Measurements from ENCODE around the gene MAD1L1.
"Not testable (repeated sequence)": the region's sequence is repeated elsewhere in the genome, so short reads cannot be mapped to it uniquely, and the experiment has no call there.

MAD1L1 gene

GRCh38 chr7:2080477-2080876 lies 152.3 kb downstream of the MAD1L1 start:
- DNase-seq = no peak

- no peak for DNase-seq
Observed at GRCh38 chr7:2080060-2080387, 152.7 kb downstream of the MAD1L1 start.

- peak in 1 of 2 donors; percentile 27 for DNase-seq
Observed at GRCh38 chr7:2079332-2080059, 153.2 kb downstream of the MAD1L1 start.

GRCh38 chr7:2078899-2079298 lies 153.8 kb downstream of the MAD1L1 start:
- no peak for DNase-seq

GRCh38 chr7:2076649-2077064 lies 156.1 kb downstream of the MAD1L1 start:
- DNase-seq = no peak

- no peak for DNase-seq
Observed at GRCh38 chr7:2075811-2076210, 156.9 kb downstream of the MAD1L1 start.

- DNase-seq = no peak
Observed at GRCh38 chr7:2074691-2075090, 158.1 kb downstream of the MAD1L1 start.

GRCh38 chr7:2072798-2073197 lies 159.9 kb downstream of the MAD1L1 start:
- DNase-seq = no peak

GRCh38 chr7:2072042-2072441 lies 160.7 kb downstream of the MAD1L1 start:
- DNase-seq = no peak

- no peak for DNase-seq
Observed at GRCh38 chr7:2071133-2071832, 161.5 kb downstream of the MAD1L1 start.

GRCh38 chr7:2070151-2070763 lies 162.5 kb downstream of the MAD1L1 start:
- no peak for DNase-seq

GRCh38 chr7:2069472-2069860 lies 163.3 kb downstream of the MAD1L1 start:
- DNase-seq = no peak

- no peak for DNase-seq
Observed at GRCh38 chr7:2068693-2069471, 163.9 kb downstream of the MAD1L1 start.

- DNase-seq = peak; percentile 25 to 40
Observed at GRCh38 chr7:2066251-2066919, 166.4 kb downstream of the MAD1L1 start.

GRCh38 chr7:2065528-2065927 lies 167.2 kb downstream of the MAD1L1 start:
- no peak for DNase-seq

- DNase-seq = no peak
Observed at GRCh38 chr7:2063563-2064260, 169.0 kb downstream of the MAD1L1 start.

- no peak for DNase-seq
Observed at GRCh38 chr7:2062648-2063047, 170.1 kb downstream of the MAD1L1 start.

- no peak for DNase-seq
Observed at GRCh38 chr7:2060701-2061100, 172.0 kb downstream of the MAD1L1 start.

- no peak for DNase-seq
Observed at GRCh38 chr7:2059964-2060700, 172.6 kb downstream of the MAD1L1 start.

- not testable (repeated sequence) for DNase-seq
Observed at GRCh38 chr7:2058246-2058645, 174.5 kb downstream of the MAD1L1 start.

GRCh38 chr7:2055956-2056355 lies 176.8 kb downstream of the MAD1L1 start:
- DNase-seq = no peak

All from CD4-positive, alpha-beta T cell treated with Interleukin-4 for 1 hour (primary cell).